ACHN (cell line): Measurements from ENCODE around the gene NDUFA11.
A peak's percentile ranks its signal among the peaks of the same experiment; 100 is the strongest.

Experiments
- DNase-seq: peaks from one replicate; pipeline ENCODE4 v3.0.0-alpha.2; 2015
- in situ Hi-C: cut with HindIII; loops from 2 replicates; pipeline ENCODE4 v1.10.0; 2017; ENCODE audit warnings: low sequenced_read_pairs, low pct_ligation_motif_present, low pct_unique_long_range_greater_than_20kb

The NDUFA11 gene

DNA sequence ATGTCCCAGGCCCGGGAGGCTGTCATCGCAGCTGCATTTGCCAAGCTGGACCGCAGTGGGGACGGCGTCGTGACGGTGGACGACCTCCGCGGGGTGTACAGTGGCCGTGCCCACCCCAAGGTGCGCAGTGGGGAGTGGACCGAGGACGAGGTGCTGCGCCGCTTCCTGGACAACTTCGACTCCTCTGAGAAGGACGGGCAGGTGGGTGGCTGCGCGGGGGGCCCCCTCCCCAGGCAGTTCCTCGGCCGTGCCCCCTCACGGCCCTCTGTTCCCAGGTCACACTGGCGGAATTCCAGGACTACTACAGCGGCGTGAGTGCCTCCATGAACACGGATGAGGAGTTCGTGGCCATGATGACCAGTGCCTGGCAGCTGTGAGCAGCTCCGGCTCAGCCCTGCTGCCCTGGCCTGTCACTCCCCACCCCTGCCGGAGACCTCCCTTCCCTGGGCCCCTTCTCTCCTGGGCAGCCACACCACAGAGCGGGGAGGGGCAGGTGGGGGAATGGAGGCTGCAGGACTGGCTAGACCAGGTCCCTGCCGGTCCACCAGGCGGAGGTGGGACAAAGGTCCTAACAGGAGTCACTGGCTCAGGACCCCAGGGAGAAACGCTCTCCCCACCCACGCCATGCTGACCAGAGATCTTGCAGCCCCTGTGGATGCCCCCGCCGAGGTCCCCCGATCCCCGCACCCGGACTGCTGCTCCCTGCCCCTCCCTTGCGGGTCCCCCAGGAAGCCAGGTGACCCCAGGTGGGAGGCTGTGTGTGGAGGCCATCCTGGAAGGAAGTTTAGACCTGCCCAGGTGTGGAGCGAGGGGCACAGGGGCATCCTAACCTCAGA is 11.6 kb upstream of the NDUFA11 start:
- in situ Hi-C loops, result no loop called here
- no peak for DNase-seq

DNA sequence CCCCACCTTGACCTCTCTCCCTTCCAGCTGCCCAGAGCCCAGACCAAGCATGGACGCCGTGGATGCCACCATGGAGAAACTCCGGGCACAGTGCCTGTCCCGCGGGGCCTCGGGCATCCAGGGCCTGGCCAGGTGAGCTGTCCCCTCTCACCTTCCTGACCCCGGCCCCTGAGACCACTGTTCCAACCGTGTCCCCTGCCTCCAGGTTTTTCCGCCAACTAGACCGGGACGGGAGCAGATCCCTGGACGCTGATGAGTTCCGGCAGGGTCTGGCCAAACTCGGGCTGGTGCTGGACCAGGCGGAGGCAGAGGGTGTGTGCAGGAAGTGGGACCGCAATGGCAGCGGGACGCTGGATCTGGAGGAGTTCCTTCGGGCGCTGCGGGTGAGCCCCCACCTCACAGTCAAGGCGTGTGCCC is 10.8 kb upstream of the NDUFA11 start:
- DNase-seq, result no peak
- in situ Hi-C loops, result no loop called here

DNA sequence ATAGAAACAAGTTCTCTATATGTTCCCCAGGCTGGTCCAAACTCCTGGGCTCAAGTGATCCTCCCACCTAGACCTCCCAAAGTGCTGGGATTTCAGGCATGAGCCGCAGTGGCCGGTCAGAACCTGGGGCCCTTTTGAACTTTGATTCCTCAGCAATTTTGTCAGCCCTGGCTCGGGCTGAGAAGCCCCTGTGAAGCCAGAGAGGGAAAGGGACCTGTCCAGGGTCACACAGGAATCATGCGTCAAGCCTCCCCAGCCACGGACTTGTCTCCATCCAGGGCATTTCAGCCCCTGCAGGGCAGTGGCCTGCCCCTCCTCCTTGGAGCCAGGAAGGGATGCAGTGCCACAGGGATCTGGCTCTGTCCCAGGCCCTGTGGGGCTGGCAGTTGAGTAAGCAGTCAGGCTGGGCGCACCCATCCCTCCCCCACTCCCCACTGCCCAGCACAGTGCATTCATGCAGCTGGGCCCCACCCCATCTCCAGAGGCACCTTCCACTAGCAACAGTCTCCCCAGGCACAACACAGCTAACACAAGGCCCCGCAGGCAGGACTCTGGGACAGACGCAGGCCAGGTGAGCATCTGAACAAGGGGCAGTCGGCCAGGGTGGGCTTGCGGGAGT is 10.3 kb upstream of the NDUFA11 start, which contains the start of gene CAPS:
Gene CAPS, plus strand, starts transcription at position 516 of the 619 bp plus-strand sequence. CDS start 153 bp downstream, outside the sequence.
- in situ Hi-C loops, result no loop called here
- DNase-seq, result peak; percentile 76

DNA sequence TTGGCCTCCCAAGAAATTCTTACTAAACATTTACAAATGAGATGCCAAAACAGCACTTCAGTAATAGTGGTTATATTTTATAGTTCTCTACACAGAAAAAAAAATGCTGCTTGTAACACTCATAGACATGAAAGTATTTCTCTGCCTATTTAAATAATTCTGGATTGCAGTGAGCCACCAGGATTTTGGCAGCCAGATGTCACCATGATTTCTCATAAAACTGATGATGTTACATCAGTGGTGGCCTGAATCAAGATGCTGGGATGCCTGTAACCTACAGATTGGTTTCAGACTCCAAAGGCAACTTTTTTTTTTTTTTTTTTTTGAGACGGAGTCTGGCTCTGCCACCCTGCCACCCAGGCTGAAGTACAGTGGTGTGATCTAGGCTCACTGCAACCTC is 7.8 kb upstream of the NDUFA11 start:
- in situ Hi-C loops, result no loop called here
- no peak for DNase-seq

DNA sequence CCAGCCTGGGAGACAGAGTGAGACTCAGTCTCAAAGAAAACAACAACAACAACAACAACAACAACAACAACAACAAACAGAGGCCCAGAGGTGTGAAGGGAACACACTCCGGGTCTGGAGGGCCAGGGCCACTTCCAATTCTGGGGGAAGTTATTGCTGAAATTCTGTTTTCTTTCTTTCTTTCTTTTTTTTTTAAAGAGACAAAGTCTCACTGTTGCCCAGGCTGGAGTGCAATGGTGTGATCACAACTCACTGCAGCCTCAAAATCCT is 7.0 kb upstream of the NDUFA11 start:
- in situ Hi-C loops, result no loop called here
- no peak for DNase-seq

DNA sequence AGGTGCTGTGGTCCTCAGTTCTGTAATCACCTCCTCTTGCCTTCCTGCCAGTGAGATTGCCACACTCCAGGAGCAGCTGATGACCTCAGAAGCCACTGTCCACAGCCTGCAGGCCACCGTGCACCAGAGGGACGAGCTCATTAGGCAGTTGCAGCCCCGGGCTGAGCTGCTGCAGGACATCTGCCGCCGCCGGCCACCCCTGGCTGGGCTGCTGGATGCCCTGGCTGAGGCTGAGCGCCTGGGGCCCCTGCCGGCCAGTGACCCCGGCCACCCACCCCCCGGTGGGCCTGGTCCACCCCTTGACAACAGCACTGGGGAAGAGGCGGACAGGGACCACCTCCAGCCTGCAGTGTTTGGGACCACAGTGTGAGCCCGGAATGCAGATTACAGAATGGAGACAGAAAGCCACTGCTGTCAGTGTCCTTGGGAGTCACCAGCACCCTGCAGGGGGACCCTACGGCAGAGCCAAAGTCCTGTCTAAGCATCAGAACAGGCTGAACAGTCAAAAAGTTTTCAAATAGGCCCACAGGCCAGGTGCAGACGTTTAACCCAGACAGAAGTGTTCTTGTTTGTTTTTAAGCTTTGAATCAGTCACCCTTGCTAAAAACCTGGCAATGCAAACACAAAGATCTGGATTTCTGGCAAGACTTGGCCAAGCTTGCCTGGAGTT is 5.3 kb upstream of the NDUFA11 start:
- DNase-seq, result no peak
- in situ Hi-C loops, result no loop called here

DNA sequence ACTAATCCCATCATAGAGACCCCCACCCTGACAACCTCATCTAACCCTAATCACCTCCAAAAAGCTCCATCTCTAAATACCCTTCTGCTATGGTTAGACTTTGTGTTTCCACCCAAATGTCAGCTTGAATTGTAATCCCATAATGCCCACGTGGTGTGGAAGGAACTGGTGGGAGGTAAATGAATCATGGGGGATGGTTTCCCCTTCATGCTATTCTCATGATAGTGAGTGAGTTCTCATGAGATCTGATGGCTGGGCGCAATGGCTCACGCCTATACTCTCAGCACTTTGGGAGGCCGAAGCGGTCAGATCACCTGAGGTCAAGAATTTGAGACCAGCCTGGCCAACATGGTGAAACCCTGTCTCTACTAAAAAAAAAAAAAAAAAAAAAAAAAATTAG is 3.7 kb upstream of the NDUFA11 start:
- in situ Hi-C loops, result no loop called here
- no peak for DNase-seq

DNA sequence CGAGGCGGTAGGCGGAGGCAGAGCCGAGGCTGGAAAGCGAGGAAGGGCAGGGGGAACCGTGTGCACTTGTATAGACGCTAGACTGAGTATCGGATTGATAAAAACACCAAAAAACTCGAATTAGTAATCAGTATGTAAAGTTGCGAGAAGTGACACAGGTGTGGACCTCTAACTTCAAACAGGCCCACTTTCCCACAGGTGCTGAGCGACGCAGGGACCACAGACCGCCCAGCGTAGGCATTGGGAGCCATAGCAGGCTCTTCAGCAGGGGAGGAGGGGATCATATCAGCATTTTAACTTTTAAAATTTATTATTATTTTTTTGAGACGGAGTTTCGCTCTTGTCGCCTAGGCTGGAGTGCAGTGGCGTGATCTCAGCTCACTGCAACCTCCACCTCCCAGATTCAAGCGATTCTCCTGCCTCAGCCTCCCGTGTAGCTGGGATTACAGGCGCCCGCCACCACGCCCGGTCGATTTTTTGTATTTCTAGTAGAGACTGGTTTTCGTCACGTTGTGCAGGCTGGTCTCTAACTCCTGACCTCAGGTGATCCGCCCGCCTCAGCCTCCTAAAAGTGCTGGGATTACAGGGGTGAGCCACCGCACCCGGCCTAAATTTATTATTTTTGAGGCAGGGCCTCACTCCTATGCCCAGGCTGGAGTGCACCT is 1.7 kb upstream of the NDUFA11 start:
- no peak for DNase-seq
- in situ Hi-C loops, result no loop called here

DNA sequence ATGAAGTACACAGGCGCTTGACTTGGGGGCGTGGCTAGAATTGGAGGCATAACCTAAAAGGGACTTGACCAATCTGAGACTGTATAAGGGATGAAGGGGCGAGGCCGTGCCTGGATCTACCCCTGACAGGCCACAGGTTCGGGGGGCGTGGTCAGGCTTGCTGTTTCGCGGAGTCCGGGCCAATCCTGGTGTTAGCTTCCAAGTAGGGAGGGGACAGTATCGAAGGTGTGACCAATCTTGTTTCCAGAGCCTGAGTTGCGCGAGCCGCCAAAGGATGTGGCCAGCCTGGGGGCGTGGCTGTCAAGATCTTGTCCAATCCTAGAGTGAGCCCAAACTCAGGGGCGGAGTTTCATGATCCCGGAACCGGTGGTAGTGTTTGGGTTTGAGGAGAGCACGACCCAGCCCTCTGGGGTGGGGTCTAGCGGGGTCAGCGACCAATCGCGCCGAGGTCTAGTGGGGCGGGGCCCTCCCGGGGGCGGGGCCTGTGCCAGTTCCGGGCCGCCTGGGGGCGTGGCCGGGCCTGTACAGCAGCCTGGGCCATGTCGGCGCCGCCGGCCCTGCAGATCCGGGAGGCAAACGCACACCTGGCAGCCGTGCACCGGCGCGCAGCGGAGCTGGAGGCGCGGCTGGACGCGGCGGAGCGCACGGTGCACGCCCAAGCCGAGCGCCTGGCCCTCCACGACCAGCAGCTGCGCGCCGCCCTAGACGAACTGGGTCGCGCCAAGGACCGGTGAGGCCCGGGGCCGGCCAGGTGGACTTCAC is 943 bp upstream of the NDUFA11 start, which contains the start of gene VMAC:
Gene VMAC, plus strand, starts transcription at position 521 of the 762 bp plus-strand sequence. Its CDS starts 19 bp downstream, at position 540.
- in situ Hi-C loops, result no loop called here
- DNase-seq, result peak; percentile 99

DNA sequence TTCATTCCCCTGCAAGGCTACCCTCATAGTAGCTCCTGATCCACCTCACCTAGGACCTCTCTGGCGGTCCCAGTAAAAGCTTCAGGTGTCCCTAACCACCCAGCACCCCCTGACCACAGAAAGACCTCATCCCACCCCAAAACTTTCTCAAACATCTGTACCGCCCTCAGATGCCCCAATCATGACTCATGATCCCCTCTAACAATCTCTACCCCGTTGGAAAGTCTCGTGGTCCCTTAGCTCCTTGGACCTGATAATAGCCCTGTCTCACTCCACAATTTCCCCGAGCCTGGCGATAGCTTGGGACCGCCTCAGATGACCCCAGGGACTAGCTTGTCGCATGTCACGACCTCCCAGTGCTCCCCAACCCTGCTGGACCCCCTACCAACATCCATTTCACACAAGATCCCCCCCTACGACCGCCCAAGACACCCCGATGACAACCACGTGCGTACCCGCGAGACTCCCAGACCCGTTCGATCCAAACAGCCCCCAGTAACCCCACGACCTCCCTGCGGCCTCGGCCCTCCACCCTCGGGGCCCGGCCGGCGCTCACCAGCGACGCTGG is 450 bp downstream of the NDUFA11 start:
- in situ Hi-C loops, result no loop called here
- peak; percentile 38 for DNase-seq

DNA sequence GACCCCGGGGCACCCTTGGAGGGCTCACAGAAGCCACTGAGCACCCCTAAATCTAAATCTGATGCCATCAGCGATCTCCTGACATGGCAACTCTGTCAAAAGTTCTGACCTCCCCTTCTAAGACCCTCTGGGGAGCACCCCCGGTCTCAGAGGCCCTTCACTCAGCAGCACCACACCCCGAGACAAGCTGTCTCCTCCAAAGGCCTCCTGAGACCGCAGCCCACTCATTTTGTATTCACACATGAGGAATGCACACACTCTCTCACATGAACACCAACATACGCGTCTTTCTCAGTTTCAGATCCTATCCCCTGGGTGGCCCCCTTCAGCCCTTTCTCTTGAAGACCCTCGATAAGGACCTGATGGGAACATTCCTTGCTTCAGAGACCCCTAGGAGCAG is 2.6 kb downstream of the NDUFA11 start:
- no peak for DNase-seq
- in situ Hi-C loops, result no loop called here

DNA sequence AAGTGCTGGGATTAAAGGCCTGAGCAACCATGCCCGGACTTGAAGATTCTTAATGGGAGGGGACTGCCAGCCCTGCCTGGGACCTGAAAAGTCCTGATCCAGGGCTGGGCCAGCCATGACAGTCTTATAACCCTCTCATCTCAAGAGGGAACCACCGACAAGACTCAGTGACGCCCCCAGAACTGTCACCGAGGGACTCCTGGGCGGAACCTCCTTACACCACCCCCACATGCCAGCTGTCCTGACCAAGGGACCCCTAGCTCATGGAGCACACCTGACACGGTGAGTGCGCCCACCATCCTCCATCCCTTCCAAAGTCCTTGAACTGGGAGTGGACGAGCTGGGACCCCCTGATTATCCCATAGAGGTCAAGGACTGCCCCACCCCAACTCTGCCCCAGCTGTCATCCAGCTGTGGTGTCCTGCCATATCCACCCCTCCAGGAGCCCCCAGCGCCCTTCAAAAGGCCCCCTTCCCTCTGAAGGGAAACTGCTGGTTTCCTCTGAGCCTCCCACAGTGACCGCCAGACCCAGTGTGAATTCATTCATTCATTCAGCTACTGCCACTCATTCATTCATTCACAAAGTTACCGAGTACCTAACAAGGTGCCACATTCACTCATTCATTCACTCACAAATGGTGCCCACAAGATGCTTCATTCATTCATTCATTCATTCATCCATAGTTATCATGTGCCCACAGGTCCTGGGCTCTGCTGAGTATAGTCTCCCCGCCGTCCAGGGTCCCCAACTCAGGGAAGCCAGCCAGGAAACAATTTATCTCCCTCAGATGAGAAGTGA is 3.7 kb downstream of the NDUFA11 start:
- in situ Hi-C loops, result no loop called here
- no peak for DNase-seq

DNA sequence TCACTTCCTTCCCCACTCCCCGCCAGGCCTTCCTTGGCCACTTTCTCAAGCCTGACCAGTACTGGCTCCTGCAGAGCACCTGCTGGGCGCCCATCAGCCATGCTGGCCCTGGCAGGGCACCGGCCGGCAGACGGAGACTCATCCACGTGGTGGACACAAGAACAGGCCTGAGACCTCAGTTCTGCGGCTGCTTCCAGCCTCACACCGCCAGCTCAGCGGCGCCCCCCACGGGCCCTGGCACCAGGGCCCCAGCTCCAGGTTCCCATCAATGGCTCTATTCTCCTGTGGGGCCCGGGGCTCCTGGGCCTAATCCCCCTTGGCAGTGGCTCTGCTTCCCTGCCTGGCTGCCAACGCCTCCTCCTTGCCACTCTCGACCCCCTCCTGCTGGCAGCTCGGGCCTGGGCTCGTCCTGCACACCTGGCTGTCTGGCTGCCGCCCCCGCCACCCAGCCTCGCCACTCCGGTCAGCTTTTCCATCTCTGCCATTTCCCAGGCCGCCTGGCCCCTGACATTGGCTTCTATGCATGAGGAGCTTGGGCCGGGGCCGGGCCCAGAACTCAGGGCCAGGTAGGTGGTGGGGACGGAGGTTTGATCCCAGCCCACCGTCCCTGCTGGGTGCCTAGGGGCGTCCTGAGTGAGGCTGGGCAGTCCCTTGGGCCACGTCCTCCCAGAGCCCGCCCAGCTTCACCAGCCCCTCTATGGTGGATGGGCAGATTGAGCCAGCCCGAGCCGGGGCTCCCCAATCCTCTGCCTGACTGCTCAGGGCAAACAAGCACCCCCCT is 6.2 kb downstream of the NDUFA11 start:
- in situ Hi-C loops, result no loop called here
- no peak for DNase-seq

DNA sequence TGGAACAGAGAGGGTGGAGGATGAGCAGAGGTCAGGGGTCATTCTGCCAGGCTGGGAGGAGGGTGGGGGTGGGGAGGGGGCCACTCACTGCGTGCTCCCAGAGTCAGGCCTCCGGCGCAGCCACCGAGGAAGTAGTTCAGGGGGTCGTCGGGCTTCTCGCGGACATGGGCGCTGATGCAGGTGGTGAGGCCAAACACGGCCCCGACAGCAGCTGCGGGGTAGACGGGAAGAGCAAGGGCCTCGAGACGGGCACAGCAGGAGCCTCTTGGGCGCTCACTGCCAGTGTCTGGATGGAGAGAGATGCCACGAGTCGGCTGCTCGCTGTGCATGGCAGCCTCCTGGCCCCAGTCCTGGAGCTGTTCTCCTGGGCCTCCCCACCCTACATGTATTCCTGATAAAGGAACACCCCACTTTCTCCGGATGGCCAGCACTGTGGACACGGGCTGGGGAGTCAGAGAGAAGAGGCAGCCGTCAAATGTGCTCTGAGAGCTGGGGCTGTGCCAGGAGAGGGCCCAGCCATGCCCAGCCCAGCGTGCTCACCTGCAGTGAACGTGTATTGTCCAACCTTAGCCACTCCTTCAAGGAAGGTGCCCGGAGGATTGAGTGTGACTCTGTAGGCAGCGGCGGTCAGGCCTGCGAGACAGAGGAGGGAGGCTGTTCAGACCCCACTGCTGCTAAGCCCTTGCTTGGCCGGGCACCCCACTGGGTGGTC is 7.1 kb downstream of the NDUFA11 start:
- DNase-seq, result no peak
- in situ Hi-C loops, result no loop called here

DNA sequence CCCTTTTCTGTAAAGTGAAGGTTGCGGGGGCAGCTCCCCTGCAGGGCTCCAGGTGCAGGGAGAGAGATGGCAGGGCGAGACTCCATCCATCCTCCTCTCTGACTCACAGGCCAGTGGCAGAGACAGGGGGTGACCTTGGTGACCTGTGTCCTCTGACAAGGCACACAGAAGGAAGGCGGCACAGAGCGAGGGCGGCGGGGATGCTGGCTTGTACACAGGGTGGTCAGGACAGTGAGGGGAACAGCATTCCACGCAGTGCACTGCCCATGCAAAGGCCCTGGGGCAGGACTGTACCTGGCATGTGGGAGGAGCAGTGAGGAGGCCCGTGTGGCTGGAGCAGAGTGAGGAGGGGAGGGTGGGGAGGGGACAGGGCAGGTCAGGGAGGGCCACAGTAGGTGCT is 7.7 kb downstream of the NDUFA11 start:
- DNase-seq, result no peak
- in situ Hi-C loops, result no loop called here

DNA sequence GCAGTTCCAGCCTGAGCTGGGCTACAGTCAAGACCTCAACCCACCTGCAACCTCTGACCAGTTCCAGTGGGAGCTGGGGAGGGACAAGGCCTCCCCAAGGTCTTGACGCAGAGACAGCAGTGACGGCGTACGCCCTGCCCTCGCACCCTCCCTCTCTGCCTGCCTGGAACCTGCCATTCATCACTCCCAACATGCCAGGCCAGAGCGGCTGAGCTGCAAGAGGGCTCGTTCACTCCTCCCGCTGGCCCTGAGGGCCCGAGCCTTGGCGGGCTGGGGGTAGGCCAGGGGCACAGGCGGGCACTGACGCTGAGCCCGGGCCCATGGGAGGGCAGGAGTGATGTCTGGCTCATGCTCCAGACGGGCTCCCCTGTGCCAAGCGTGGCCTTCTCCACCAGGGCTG is 8.2 kb downstream of the NDUFA11 start:
- in situ Hi-C loops, result no loop called here
- no peak for DNase-seq
